Keratinocyte (primary cell): ENCODE results near the gene CD99L2. TPM values are rescaled to one million over a fixed set of nuclear protein-coding genes. Genes with fewer than 3 reads are reported as not detected.

ENCODE experiments used
- DNase-seq: peaks from one replicate; pipeline ENCODE4 v3.0.0-alpha.2; 2011; ENCODE audit warnings: low read depth, missing footprints, low spot score
- FAIRE-seq: peaks from 2 replicates; lab custom pipeline; 2011; peaks lifted over from hg19 to GRCh38; lab: Jason Lieb, UNC
- H2AFZ ChIP-seq: 2 replicates; pipeline ENCODE4 v1.6.0; 2012; ENCODE audit warnings: low read length, control low read depth, inconsistent platforms; ENCODE audit not compliant: control insufficient read depth
- H3K27ac ChIP-seq: 2 replicates; pipeline ENCODE4 v1.5.1; 2011; ENCODE audit warnings: low read length; ENCODE audit not compliant: control insufficient read depth, insufficient read depth
- H3K27me3 ChIP-seq: 3 replicates; pipeline ENCODE4 v1.6.0; 2011; ENCODE audit warnings: low read length; ENCODE audit not compliant: control insufficient read depth, insufficient read depth; ENCODE audit errors: extremely low read depth
- H3K36me3 ChIP-seq, 2 experiments: 2 replicates in 1 of 2; 3 replicates in 1 of 2; pipeline ENCODE4 v1.5.1; 2011; ENCODE audit warnings: low read length in 2 of 2, mild to moderate bottlenecking in 1 of 2; ENCODE audit not compliant: control insufficient read depth in 2 of 2, insufficient read depth in 2 of 2; ENCODE audit errors: extremely low read depth in 1 of 2
- H3K4me1 ChIP-seq: 3 replicates; pipeline ENCODE4 v1.5.1; 2011; ENCODE audit warnings: low read length; ENCODE audit not compliant: control insufficient read depth, insufficient read depth; ENCODE audit errors: extremely low read depth
- H3K4me2 ChIP-seq: 3 replicates; pipeline ENCODE4 v1.6.0; 2011; ENCODE audit warnings: low read depth, low read length; ENCODE audit not compliant: control insufficient read depth, insufficient read depth; ENCODE audit errors: extremely low read depth
- H3K4me3 ChIP-seq, 3 experiments: fragments of 200-600 bp in 1 of 3; sonication (generic) in 1 of 3; 2 replicates in 2 of 3; 3 replicates in 1 of 3; pipeline ENCODE4 v1.5.1; 2011 to 2016; ENCODE audit warnings: low read length in 3 of 3, mild to moderate bottlenecking in 3 of 3, control low read depth in 2 of 3, inconsistent platforms in 1 of 3, low read depth in 1 of 3, mixed read lengths in 1 of 3, mixed run types in 1 of 3, moderate library complexity in 1 of 3; ENCODE audit not compliant: control insufficient read depth in 2 of 3, insufficient read depth in 2 of 3; ENCODE audit errors: extremely low read depth in 1 of 3
- H3K79me2 ChIP-seq: 2 replicates; pipeline ENCODE4 v1.6.0; 2012; ENCODE audit warnings: low read length; ENCODE audit not compliant: control insufficient read depth, insufficient read depth
- H3K9ac ChIP-seq: 3 replicates; pipeline ENCODE4 v1.6.0; 2011; ENCODE audit warnings: low read length; ENCODE audit not compliant: control insufficient read depth, insufficient read depth; ENCODE audit errors: extremely low read depth
- H3K9me1 ChIP-seq: 3 replicates; pipeline ENCODE4 v1.6.0; 2011; ENCODE audit warnings: low read length; ENCODE audit not compliant: control insufficient read depth, insufficient read depth; ENCODE audit errors: extremely low read depth
- H3K9me3 ChIP-seq: 2 replicates; pipeline ENCODE4 v1.5.1; 2012; ENCODE audit warnings: low read depth, low read length; ENCODE audit not compliant: control insufficient read depth
- H4K20me1 ChIP-seq: 3 replicates; pipeline ENCODE4 v1.6.0; 2011; ENCODE audit warnings: low read length; ENCODE audit not compliant: control insufficient read depth, insufficient read depth; ENCODE audit errors: extremely low read depth
- EZH2 ChIP-seq: IDR thresholded peaks from one replicate; pipeline ENCODE4 v1.6.1; 2012; ENCODE audit warnings: inconsistent platforms, mild to moderate bottlenecking, low read length, moderate library complexity
- dilution Hi-C: fragments of 300-500 bp; cut with MboI; formaldehyde crosslinking; loops from one replicate; pipeline ENCODE4 v1.7.0; 2020; ENCODE audit warnings: low sequenced_read_pairs; ENCODE audit not compliant: extremely low pct_ligation_motif_present
- polyA plus RNA-seq, 5 experiments: library from polyadenylated mRNA; depleted of rRNA in 3 of 5; stranded (reverse) in 3 of 5; stranded (forward) in 1 of 5; unstranded in 1 of 5; fragments of >200 nt; gene quantifications; 1 replicate in 1 of 5; 2 replicates in 3 of 5; 3 replicates in 1 of 5; pipeline versions ENCODE4 v1.2.1 to v1.2.3, GENCODE V29; 2011 to 2012; ENCODE audit warnings: missing spikeins in 2 of 5, low read depth in 1 of 5, low replicate concordance in 1 of 5
- TF ChIP-seq, protein P1 (sequence below), 3 experiments: IDR thresholded peaks in 1 of 3; conservative IDR thresholded peaks in 1 of 3; optimal IDR thresholded peaks in 1 of 3; 2 replicates in 2 of 3; 3 replicates in 1 of 3; pipeline versions ENCODE3 to v1.5.1; 2011; ENCODE audit warnings: low read length in 3 of 3, mild to moderate bottlenecking in 3 of 3, moderate library complexity in 2 of 3, control low read depth in 1 of 3, inconsistent platforms in 1 of 3; ENCODE audit not compliant: insufficient read depth in 2 of 3; ENCODE audit errors: extremely low read depth in 1 of 3

CD99L2 gene
- polyA plus RNA-seq, 1 donor (not counting 4 experiments of a cell fraction or from before 2014, with no cell fraction given), result 14.4 TPM

DNA sequence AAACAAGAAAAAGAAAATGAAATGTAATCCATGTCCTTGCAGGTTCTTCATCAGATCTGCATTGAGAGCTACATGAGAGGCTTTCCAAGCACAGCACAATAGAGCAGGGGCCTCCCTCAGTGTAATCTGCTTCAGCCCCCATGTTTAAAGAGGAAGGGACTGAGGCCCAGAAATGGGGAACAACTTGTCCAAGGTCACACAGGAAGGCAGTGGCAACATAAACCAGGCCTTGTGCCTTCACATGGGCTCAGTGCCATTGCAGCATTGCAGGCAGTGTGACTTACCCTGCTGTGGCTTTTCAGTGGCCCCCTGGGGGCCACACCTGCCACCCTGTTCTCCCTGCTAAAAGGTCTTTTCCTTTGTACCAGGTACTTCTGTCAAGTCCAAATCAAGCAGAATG is 20.9 kb upstream of the CD99L2 start:
- Histone ChIP-seq H3K79me2 (no peaks in the 10 kb centered on the region), H4K20me1 (no peaks in the 10 kb centered on the region), H3K27me3 (no peaks in the 10 kb centered on the region), H3K36me3 (no peaks in the 10 kb centered on the region), H3K4me1 (no peaks in the 10 kb centered on the region), H3K9me1 (no peaks in the 10 kb centered on the region), H3K27ac (no peak overlapping the region), H3K9ac (no peak overlapping the region), H2AFZ (no peak overlapping the region), H3K9me3 (no peaks in the 10 kb centered on the region), H3K4me3 (no peak overlapping the region), H3K4me2 (no peak overlapping the region)
- FAIRE-seq (no peak), DNase-seq (no peak)
- TF ChIP-seq, protein P1, sequence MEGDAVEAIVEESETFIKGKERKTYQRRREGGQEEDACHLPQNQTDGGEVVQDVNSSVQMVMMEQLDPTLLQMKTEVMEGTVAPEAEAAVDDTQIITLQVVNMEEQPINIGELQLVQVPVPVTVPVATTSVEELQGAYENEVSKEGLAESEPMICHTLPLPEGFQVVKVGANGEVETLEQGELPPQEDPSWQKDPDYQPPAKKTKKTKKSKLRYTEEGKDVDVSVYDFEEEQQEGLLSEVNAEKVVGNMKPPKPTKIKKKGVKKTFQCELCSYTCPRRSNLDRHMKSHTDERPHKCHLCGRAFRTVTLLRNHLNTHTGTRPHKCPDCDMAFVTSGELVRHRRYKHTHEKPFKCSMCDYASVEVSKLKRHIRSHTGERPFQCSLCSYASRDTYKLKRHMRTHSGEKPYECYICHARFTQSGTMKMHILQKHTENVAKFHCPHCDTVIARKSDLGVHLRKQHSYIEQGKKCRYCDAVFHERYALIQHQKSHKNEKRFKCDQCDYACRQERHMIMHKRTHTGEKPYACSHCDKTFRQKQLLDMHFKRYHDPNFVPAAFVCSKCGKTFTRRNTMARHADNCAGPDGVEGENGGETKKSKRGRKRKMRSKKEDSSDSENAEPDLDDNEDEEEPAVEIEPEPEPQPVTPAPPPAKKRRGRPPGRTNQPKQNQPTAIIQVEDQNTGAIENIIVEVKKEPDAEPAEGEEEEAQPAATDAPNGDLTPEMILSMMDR (optimal IDR thresholded peaks at IDR 0.05 in 1 of 3, IDR thresholded peaks at IDR 0.05 in 1 of 3, conservative IDR thresholded peaks at IDR 0.05 in 1 of 3; ENCODE audit: extremely low read depth in 1 of 3, insufficient read depth in 2 of 3, low read length in 3 of 3), result no peak
- no peak for TF ChIP-seq EZH2
- dilution Hi-C loops, result no loop called here

DNA sequence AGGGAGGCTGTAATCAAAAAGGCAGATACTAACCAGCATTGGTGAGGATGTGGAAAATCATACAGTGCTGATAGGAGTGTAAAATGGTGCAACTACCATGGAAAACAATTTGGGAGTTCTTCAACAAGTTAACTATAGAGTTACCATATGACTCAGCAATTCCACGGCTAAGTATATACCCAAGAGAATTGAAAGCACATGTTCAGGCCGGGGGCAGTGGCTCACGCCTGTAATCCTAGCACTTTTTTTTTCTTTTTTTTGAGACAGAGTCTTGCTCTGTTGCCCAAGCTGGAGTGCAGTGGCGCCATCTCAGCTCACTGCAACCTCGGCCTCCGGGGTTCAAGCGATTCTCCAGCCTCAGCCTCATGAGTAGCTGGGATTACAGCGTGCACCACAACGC is 15.0 kb upstream of the CD99L2 start:
- H3K36me3 ChIP-seq, result no peaks in the 10 kb centered on the region
- no peaks in the 10 kb centered on the region for H3K9me3 ChIP-seq
- DNase-seq (no peak), FAIRE-seq (no peak)
- H3K4me1 ChIP-seq, result no peaks in the 10 kb centered on the region
- H3K27me3 ChIP-seq, result no peaks in the 10 kb centered on the region
- no peak overlapping the region for H3K4me3 ChIP-seq
- no peak overlapping the region for H3K4me2 ChIP-seq
- H3K27ac ChIP-seq, result no peak overlapping the region
- dilution Hi-C loops, result no loop called here
- no peaks in the 10 kb centered on the region for H3K9me1 ChIP-seq
- no peaks in the 10 kb centered on the region for H4K20me1 ChIP-seq
- no peak overlapping the region for H2AFZ ChIP-seq
- H3K79me2 ChIP-seq, result no peaks in the 10 kb centered on the region
- TF ChIP-seq, protein P1 (optimal IDR thresholded peaks at IDR 0.05 in 1 of 3, IDR thresholded peaks at IDR 0.05 in 1 of 3, conservative IDR thresholded peaks at IDR 0.05 in 1 of 3; ENCODE audit: extremely low read depth in 1 of 3, insufficient read depth in 2 of 3, low read length in 3 of 3), result no peak
- TF ChIP-seq EZH2, result no peak
- H3K9ac ChIP-seq, result no peak overlapping the region
